LNCaP clone FGC (cell line): ENCODE results near the gene SPINK9.

ENCODE experiments used
- DNase-seq: peaks from one replicate; pipeline ENCODE4 v3.0.0-alpha.2; 2011; ENCODE audit warnings: low read depth
- H3K4me3 ChIP-seq: 2 replicates; pipeline ENCODE4 v1.5.1; 2011; ENCODE audit warnings: mild to moderate bottlenecking, low read depth, low read length, control low read depth
- TF ChIP-seq, protein P1 (sequence below): IDR thresholded peaks from 2 replicates; pipeline ENCODE4 v1.5.1; 2012; ENCODE audit warnings: mild to moderate bottlenecking; ENCODE audit not compliant: control insufficient read depth, insufficient read depth; ENCODE audit errors: extremely low read depth

Gene SPINK9

DNA sequence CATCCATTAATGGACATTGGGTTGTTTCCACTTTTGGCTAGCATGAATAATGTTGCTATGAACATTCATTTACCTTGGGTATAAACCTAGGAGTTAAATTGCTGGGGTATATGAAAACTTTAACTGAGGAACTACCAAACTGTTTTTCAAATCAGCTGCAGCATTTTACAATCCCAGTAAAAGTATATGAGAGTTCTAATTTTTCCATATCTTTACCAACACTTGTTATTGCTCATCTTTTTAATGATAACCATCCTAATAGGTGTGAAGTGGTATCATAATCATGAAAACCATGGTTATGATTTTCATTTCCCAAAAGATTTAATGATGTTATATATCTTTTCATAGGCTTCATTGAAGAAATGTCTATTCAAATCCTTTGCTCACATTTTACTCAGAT lies 32.9 kb downstream of the SPINK9 start:
- H3K4me3 ChIP-seq: no peak overlapping the region
- no peak for DNase-seq
- TF ChIP-seq, protein P1, sequence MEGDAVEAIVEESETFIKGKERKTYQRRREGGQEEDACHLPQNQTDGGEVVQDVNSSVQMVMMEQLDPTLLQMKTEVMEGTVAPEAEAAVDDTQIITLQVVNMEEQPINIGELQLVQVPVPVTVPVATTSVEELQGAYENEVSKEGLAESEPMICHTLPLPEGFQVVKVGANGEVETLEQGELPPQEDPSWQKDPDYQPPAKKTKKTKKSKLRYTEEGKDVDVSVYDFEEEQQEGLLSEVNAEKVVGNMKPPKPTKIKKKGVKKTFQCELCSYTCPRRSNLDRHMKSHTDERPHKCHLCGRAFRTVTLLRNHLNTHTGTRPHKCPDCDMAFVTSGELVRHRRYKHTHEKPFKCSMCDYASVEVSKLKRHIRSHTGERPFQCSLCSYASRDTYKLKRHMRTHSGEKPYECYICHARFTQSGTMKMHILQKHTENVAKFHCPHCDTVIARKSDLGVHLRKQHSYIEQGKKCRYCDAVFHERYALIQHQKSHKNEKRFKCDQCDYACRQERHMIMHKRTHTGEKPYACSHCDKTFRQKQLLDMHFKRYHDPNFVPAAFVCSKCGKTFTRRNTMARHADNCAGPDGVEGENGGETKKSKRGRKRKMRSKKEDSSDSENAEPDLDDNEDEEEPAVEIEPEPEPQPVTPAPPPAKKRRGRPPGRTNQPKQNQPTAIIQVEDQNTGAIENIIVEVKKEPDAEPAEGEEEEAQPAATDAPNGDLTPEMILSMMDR: no peak

DNA sequence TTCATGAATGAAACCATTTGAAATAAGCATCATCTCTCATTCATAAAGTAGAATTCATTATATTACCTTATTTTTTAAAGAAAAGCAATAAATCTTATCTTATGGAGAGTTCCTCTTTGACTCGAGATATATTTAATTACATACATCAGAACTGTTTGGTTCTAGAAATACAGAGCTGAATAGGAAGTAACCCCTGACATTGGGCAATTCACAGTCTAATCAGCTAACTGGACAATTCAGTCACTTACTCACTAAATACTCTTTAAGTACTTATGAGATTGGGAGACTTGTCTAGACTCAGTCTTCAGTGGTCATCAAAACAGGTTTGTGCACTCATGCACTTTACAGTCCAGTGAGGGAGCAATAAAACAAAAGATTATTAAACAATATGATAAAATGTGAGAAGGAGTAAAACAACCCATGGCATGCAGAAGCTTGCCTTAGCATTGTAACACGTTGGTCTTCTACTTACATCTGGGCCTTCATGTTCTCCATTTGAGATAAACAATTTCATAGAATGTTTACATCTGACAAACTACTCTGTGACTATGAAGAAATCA lies 36.9 kb downstream of the SPINK9 start:
- DNase-seq: no peak
- no peak overlapping the region for H3K4me3 ChIP-seq
- TF ChIP-seq, protein P1: no peak

DNA sequence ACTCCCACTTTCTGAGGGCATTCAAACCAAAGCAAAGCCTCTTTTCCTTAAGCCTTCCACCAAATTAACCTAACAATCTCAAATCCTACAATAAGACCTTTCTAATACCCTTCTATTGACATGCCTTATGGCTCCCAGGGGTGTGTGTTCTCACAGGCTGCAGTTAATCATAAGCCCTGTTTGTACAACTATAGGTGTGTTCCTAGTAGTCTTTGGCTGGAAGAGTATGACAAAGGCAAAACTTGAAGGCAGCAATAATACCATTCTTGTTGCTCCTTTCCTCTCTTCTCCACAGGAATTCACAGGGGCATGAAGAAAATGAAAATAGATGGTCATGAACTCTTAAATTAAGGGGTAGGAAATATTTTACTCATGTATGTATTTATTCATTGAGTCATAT lies 37.5 kb downstream of the SPINK9 start:
- TF ChIP-seq, protein P1: no peak
- DNase-seq: no peak
- H3K4me3 ChIP-seq: no peak overlapping the region

DNA sequence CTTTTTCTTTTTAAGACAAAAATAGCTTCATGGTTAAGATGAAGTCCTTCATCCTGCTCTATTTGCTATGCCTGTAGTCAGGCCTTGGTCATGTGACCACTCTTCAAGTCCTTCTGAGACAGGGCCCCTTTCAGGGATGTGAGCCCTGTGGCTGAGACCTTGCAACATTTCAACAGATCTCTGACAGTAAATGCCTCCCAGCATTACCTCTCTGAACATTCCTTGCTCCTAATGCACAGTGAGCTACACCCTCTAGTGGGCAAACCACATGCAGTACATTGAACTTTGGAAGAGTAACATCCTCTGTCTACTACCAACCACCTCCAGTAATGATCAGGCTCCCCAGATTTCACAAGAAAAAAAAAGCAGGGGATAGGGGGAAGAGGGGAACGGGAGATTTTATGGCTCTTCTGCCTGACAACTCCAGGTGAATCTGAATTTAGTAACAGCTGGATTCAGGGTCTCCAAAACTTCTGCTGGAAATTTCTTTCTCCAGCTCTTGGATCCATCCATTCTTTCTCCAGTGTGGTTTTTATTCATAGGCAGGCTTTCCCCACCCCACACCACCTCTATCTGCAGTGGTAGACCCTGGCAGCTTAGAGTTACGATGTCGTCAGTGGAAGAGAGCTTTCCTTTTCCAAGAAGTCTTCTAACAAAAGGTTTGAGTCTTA lies 39.5 kb downstream of the SPINK9 start:
- TF ChIP-seq, protein P1: peak; percentile 94
- no peak overlapping the region for H3K4me3 ChIP-seq
- DNase-seq: peak; percentile 37

DNA sequence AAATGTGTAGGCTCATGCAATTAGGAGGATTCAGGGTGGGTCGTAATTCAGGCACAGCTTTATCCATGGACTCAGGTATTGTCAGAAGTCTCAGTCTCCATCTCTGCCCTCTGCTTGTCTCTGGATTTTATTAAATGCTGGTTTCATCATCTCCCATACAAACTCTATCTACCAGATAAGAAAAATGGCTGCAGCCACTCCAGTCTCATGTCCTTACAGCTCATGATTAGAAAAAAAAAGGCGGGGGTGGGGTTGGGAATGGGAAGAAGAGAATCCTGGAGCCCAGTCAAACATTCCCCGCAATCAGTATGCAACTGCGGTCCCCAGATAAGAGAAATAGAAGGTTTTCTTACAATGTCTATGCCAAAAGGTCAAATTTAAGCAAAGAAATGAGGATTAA lies 40.8 kb downstream of the SPINK9 start:
- no peak for DNase-seq
- H3K4me3 ChIP-seq: no peak overlapping the region
- TF ChIP-seq, protein P1: no peak

DNA sequence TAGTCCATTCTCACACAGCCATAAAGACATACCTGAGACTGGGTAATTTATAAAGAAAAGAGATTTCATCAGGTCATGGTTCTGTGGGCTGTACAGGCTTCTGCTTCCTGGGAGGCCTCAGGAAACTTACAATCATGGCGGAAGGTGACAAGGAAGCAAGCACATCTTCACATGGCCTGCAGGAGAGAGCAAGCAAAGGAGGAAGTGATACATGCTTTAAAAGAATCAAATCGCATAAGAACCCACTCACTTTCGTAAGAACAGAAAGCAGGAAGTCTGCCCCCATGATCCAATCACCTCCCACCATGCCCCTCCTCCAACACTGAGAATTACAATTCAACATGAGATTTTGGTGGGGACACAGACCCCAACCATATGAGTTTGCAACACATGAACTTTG lies 43.3 kb downstream of the SPINK9 start:
- no peak overlapping the region for H3K4me3 ChIP-seq
- no peak for DNase-seq
- TF ChIP-seq, protein P1: no peak

DNA sequence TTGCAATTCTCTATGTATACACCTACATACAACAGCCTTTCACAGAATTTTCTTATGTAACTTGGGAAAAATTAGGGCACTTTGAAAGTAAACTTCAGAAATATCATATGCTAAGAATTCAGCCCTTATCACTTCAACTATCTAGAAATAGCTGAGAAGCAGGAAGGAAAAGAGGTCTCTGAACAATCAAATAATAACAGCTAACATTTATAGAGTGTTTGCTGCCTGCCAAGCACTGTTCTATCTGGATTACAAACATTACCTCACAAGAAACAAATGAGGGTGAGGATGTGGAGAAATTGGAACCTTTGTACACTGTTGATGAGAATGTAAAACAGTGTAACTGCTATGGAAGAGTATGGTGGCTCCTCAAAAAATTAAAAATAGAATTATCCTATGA lies 44.0 kb downstream of the SPINK9 start:
- DNase-seq: peak; percentile 93
- TF ChIP-seq, protein P1: no peak
- no peak overlapping the region for H3K4me3 ChIP-seq
